GM19455 (cell line): ENCODE results near the gene KAT2B.

Experiments used
- ATAC-seq: cut with Tn5 transposase; IDR thresholded peaks from one replicate; pipeline ENCODE4 v1.9.1; 2021; ENCODE audit not compliant: unreplicated experiment

The KAT2B gene

DNA sequence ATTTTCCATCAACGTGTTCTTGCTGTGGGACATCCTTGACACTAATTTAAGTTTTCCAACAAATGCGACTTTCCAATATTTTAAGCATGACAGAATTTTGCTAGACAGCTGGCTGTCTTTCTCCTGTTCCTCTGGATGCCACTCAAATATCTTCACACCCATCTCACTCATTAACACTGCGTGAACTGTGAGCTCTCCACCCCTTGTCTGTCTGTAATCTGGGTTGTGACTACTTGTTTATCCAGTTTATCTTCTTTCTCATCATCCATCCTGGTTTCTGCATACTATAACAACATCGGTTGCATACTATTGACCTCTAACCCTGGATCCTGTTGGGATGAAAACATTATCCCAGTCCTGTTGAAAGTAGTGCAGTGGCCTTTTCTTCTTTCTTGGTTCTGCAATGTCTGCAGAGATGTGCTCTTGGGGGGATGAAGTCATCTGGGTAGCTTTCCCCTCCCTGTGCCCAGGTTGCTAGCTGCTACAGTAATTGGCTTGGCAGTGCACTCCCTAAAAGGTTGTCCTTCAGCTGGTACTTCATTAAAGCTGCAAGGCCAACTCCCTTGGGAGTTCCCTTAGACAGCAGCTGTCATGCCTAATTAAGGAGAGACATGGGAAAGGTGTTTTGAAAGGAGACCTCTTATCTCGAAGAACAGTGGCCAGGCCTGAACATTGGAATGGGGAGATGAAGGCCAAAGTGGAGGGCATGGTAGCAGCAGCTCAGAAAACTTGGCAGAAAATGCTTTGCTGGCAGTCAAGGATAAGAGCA is 24.7 kb downstream of the KAT2B start:
- ATAC-seq: no peak

DNA sequence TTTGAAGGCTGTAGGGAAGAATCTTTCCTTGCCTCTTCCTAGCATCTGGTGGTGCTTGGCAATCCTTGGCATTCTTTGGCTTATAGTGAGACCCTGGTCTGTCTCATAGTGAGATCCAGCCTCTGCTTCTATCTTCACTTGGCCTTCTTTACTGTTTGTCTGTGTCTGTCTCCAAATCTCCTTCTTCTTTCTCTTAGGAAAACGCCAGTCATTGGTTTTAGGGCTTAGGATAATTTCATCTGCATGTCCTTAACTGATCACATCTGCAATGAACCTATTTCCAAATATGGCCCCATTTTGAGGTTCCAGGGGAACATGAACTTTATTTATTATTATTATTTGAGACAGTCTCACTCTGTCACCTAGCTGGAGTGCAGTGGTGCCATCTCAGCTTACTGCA is 25.8 kb downstream of the KAT2B start:
- no peak for ATAC-seq

GRCh38 chr3:20066850-20067617 is 26.8 kb downstream of the KAT2B start:
- ATAC-seq: no peak

DNA sequence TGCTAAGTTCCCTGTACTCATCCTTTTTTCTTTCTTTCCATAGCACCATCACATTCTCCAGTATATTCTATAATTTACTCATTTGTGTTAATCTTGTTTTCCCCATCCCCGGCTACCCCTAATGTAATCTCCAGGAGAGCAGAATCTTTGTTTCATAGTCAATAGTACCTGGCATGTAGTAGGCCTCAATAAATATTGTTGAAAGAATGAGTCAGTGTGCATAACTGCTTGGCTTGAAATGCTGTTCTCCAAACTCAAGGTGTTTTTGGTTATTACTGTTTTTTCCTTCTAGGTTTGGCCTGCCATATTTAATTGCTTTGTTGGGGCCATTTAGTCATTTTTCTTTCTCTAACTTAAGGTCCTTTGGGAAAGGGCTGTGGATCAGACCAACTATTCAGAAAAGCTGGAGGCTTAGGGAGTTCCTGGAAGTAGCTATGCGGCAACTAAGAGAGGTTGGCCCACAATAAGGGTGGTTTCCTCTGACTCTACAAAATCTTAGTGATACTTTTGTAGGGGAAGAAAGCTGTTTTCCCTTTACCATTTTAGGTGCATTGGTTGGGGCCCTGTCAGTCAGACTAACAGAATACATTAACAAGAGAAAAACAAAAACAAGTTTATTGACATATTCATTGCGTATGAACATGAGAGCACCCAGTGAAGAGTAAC is 28.4 kb downstream of the KAT2B start:
- ATAC-seq: no peak

DNA sequence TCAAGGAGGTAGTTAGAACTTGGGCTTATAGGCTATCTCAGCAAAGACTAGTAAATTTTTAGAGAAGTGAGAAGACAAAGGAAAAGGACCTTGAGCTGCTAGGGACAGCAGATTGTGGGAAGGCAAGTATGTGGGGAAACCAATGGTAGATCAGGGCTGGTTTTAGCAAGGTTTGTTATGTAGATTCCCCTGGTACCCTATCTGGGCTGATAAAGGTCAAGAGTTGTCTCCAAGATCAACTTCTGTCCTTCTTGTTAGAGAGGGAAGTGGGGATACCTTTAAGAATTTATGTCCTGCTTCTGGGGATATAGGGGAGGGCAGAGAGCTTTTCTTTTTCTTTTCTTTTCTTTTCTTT is 28.9 kb downstream of the KAT2B start:
- no peak for ATAC-seq

- no peak for ATAC-seq
Observed at GRCh38 chr3:20071175-20071574, 30.9 kb downstream of the KAT2B start.

GRCh38 chr3:20072422-20072821 is 32.2 kb downstream of the KAT2B start:
- ATAC-seq: no peak

GRCh38 chr3:20073068-20073467 is 32.8 kb downstream of the KAT2B start:
- ATAC-seq: no peak

DNA sequence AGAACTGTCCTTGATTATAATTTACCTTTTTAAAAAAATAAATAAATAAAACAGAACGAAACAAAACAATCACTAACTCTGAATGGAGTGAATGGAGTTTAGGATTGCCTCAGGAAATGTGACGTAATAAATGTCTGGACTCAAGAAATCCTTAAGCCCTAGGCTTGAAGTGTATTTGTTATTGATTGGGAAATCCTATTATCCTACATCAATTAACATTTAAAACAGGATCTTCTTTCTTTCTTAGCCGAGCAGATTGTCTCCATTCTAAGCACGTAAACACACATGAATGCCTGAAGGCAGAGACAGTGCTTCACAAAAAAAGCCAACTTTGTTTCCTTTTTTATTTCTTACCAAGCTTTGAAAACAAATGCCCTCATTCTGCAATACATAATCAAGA is 33.4 kb downstream of the KAT2B start:
- no peak for ATAC-seq

- ATAC-seq: no peak
Observed at GRCh38 chr3:20074226-20075063, 34.2 kb downstream of the KAT2B start.

GRCh38 chr3:20075197-20075596 is 35.0 kb downstream of the KAT2B start:
- ATAC-seq: no peak

DNA sequence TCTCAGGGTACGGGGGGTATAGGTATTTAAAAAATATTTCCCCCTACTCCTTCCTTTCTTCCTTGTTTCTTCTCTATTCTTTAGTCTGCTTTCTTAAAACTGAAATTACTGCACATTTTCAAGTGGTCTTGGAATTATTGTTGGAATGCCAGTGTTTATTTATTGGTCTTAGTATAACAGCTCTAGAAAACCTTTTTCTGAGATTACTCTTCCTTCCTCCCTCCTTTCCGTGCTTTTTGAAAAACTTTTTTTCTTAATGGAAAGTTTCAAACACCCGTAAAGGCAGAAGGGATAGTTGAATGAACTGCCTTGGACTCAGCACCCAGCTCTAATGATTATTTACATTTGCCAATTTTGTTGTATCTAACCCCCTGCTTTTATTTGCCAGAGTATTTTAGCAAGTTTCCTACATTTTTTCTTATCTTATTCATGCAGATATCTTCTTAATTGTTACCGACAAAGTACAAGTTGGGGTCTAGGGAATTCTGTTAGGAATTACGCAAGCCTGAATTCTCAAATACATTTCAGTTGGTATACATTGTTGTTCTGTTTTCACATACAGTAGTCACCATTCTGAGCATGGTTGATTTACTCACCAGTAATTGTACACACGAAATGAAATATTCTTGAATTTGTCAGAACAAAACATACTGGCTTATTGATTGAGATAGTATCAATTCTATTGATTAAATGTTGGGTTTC is 36.2 kb downstream of the KAT2B start:
- no peak for ATAC-seq

GRCh38 chr3:20077068-20077467 is 36.8 kb downstream of the KAT2B start:
- ATAC-seq: no peak

- ATAC-seq: no peak
Observed at GRCh38 chr3:20078194-20078714, 38.0 kb downstream of the KAT2B start.

GRCh38 chr3:20079621-20080020 is 39.4 kb downstream of the KAT2B start:
- ATAC-seq: no peak

- ATAC-seq: no peak
Observed at GRCh38 chr3:20080956-20081554, 40.8 kb downstream of the KAT2B start.

GRCh38 chr3:20083253-20083652 is 43.0 kb downstream of the KAT2B start:
- ATAC-seq: no peak

GRCh38 chr3:20083953-20084352 is 43.7 kb downstream of the KAT2B start:
- no peak for ATAC-seq

GRCh38 chr3:20091331-20092047 is 51.2 kb downstream of the KAT2B start:
- no peak for ATAC-seq
